Activated CD4-positive, alpha-beta T cell treated with anti-CD3 and anti-CD28 coated beads, Interleukin-2, amount 50 U/mL, for 4 hours (primary cell): ENCODE measurements around the gene AGBL4.

Experiments used
- DNase-seq, 2 experiments: peaks; one replicate each; pipeline ENCODE4 v3.0.0-alpha.2; 2020

AGBL4 gene

GRCh38 chr1:48746906-48747305, 1276.8 kb downstream of the AGBL4 start:
- DNase-seq = no peak

- no peak for DNase-seq
Measured at GRCh38 chr1:48744032-48744431, 1279.7 kb downstream of the AGBL4 start.

GRCh38 chr1:48743480-48743879, 1280.3 kb downstream of the AGBL4 start:
- no peak for DNase-seq

GRCh38 chr1:48741380-48741779, 1282.4 kb downstream of the AGBL4 start:
- DNase-seq = no peak

GRCh38 chr1:48740621-48741020, 1283.1 kb downstream of the AGBL4 start:
- DNase-seq = no peak

GRCh38 chr1:48739091-48739490, 1284.7 kb downstream of the AGBL4 start:
- no peak for DNase-seq

- DNase-seq = no peak
Measured at GRCh38 chr1:48738356-48738755, 1285.4 kb downstream of the AGBL4 start.

- no peak for DNase-seq
Measured at GRCh38 chr1:48735796-48736195, 1288.0 kb downstream of the AGBL4 start.

GRCh38 chr1:48730164-48730910, 1293.4 kb downstream of the AGBL4 start:
- no peak for DNase-seq

GRCh38 chr1:48728584-48728983, 1295.2 kb downstream of the AGBL4 start:
- no peak for DNase-seq

GRCh38 chr1:48726557-48727215, 1297.1 kb downstream of the AGBL4 start:
- DNase-seq = no peak

- no peak for DNase-seq
Measured at GRCh38 chr1:48726139-48726538, 1297.6 kb downstream of the AGBL4 start.

- DNase-seq = no peak
Measured at GRCh38 chr1:48725341-48726046, 1298.3 kb downstream of the AGBL4 start.

- DNase-seq = no peak
Measured at GRCh38 chr1:48720929-48721328, 1302.8 kb downstream of the AGBL4 start.

- no peak for DNase-seq
Measured at GRCh38 chr1:48718705-48719104, 1305.0 kb downstream of the AGBL4 start.

- no peak for DNase-seq
Measured at GRCh38 chr1:48718116-48718630, 1305.6 kb downstream of the AGBL4 start.

GRCh38 chr1:48717082-48717481, 1306.7 kb downstream of the AGBL4 start:
- no peak for DNase-seq

GRCh38 chr1:48715921-48716320, 1307.8 kb downstream of the AGBL4 start:
- DNase-seq = no peak

- DNase-seq = no peak
Measured at GRCh38 chr1:48710915-48711314, 1312.8 kb downstream of the AGBL4 start.

GRCh38 chr1:48710318-48710717, 1313.4 kb downstream of the AGBL4 start:
- no peak for DNase-seq

- no peak for DNase-seq
Measured at GRCh38 chr1:48704736-48705135, 1319.0 kb downstream of the AGBL4 start.

GRCh38 chr1:48701445-48701844, 1322.3 kb downstream of the AGBL4 start:
- DNase-seq = no peak

GRCh38 chr1:48697066-48697707, 1326.6 kb downstream of the AGBL4 start:
- DNase-seq = peak; percentile 2 to 31
